ENCODE data around the gene GARNL3. TPM values are rescaled to one million over a fixed set of nuclear protein-coding genes. Genes with fewer than 3 reads are reported as not detected.

Gene GARNL3
- total RNA-seq, 1 donor from 2014 or later: 10.4 TPM

GRCh38 chr9:127258606-127259471 lies 5.7 kb upstream of the GARNL3 start:
- no peak for TF ChIP-seq CTCF (conservative IDR thresholded peaks at IDR 0.05; ENCODE audit: low read depth, low read length)

GRCh38 chr9:127262602-127263001 lies 2.0 kb upstream of the GARNL3 start:
- no peak for TF ChIP-seq CTCF (conservative IDR thresholded peaks at IDR 0.05; ENCODE audit: low read depth, low read length)
- no peak for DNase-seq (ENCODE audit: low read depth)

More at GRCh38 chr9:127258606-127259471, 5.7 kb upstream of the GARNL3 start:
- DNase-seq (ENCODE audit: low read depth): no peak
- no peak overlapping the region for H3K4me3 ChIP-seq (ENCODE audit: low read depth, low read length)

GRCh38 chr9:127263237-127263636 lies 1.3 kb upstream of the GARNL3 start:
- TF ChIP-seq CTCF (conservative IDR thresholded peaks at IDR 0.05; ENCODE audit: low read depth, low read length): no peak
- H3K4me3 ChIP-seq (ENCODE audit: low read depth, low read length): no peak overlapping the region
- DNase-seq (ENCODE audit: low read depth): no peak

More at GRCh38 chr9:127262602-127263001, 2.0 kb upstream of the GARNL3 start:
- no peak overlapping the region for H3K4me3 ChIP-seq (ENCODE audit: low read depth, low read length)

- H3K4me3 ChIP-seq (ENCODE audit: low read depth, low read length): no peak overlapping the region
- no peak for DNase-seq (ENCODE audit: low read depth)
- TF ChIP-seq CTCF (conservative IDR thresholded peaks at IDR 0.05; ENCODE audit: low read depth, low read length): no peak
Measured at GRCh38 chr9:127263664-127264063, 910 bp upstream of the GARNL3 start.

GRCh38 chr9:127267793-127268525 lies 3.4 kb downstream of the GARNL3 start:
- no peak for TF ChIP-seq CTCF (conservative IDR thresholded peaks at IDR 0.05; ENCODE audit: low read depth, low read length)
- no peak for DNase-seq (ENCODE audit: low read depth)
- H3K4me3 ChIP-seq (ENCODE audit: low read depth, low read length): no peak overlapping the region

GRCh38 chr9:127269449-127269848 lies 4.9 kb downstream of the GARNL3 start:
- H3K4me3 ChIP-seq (ENCODE audit: low read depth, low read length): no peak overlapping the region
- no peak for DNase-seq (ENCODE audit: low read depth)
- TF ChIP-seq CTCF (conservative IDR thresholded peaks at IDR 0.05; ENCODE audit: low read depth, low read length): no peak
